ENCODE results near the gene TIPRL. TPM values are rescaled to one million over a fixed set of nuclear protein-coding genes. Genes with fewer than 3 reads are reported as not detected.

Gene TIPRL
- total RNA-seq, 2 experiments from 2014 or later: 41.4 to 52.1 TPM

- Mint-ChIP-seq H3K27ac (peak within 1 kb of the TSS; percentile 83), H3K9me3 (ENCODE audit: low read depth) (no peaks in the 10 kb centered on the region), H3K4me1 (peaks cover 51% of the 10 kb centered on the region), H3K27me3 (peaks cover 2% of the 10 kb centered on the region), H3K4me3 (peak within 1 kb of the TSS; percentile 91), H3K36me3 (peaks cover 24% of the 10 kb centered on the region)
- CTCF ChIA-PET: interaction anchor here (1.1 to 5.2 kb wide), 9 partner anchors 9 to 199 kb away, joined by 3 to 65 read pairs (median 6); partner anchors contain the start of gene TIPRL
- peak; percentile 96 for ATAC-seq
- peak; percentile 86 for DNase-seq
Observed at GRCh38 chr1:168225476-168226190, 46.9 kb downstream of the TIPRL start, which contains the start of gene SFT2D2. Gene SFT2D2 (plus strand): TSS chr1:168226004. CDS start chr1:168226080, 76 bp downstream.

GRCh38 chr1:168227620-168228019, 48.9 kb downstream of the TIPRL start:
- no peak for ATAC-seq
- Mint-ChIP-seq H3K4me3 (peak overlapping the region; percentile 91), H3K36me3 (peaks cover 39% of the 10 kb centered on the region), H3K27me3 (peaks cover 2% of the 10 kb centered on the region), H3K4me1 (peaks cover 57% of the 10 kb centered on the region), H3K9me3 (ENCODE audit: low read depth) (no peaks in the 10 kb centered on the region), H3K27ac (peak overlapping the region; percentile 83)
- CTCF ChIA-PET: interaction anchor here (0.7 to 5.2 kb wide), 6 partner anchors 7 to 1838 kb away, joined by 3 to 65 read pairs (median 8); partner anchors contain the start of gene TIPRL
- no peak for DNase-seq

GRCh38 chr1:168229893-168230292, 51.1 kb downstream of the TIPRL start:
- DNase-seq (no peak), ATAC-seq (no peak)
- CTCF ChIA-PET: no interaction called here
- Mint-ChIP-seq H3K4me1 (peaks cover 52% of the 10 kb centered on the region), H3K36me3 (peaks cover 57% of the 10 kb centered on the region), H3K9me3 (ENCODE audit: low read depth) (no peaks in the 10 kb centered on the region), H3K4me3 (no peak overlapping the region), H3K27ac (no peak overlapping the region), H3K27me3 (no peaks in the 10 kb centered on the region)

GRCh38 chr1:168230709-168231108, 51.9 kb downstream of the TIPRL start:
- no peak overlapping the region for H3K27ac Mint-ChIP-seq
- H3K4me1 Mint-ChIP-seq: peaks cover 54% of the 10 kb centered on the region
- no peak overlapping the region for H3K4me3 Mint-ChIP-seq
- CTCF ChIA-PET: no interaction called here
- H3K9me3 Mint-ChIP-seq (ENCODE audit: low read depth): no peaks in the 10 kb centered on the region
- ATAC-seq (no peak), DNase-seq (no peak)
- H3K27me3 Mint-ChIP-seq: no peaks in the 10 kb centered on the region
- H3K36me3 Mint-ChIP-seq: peaks cover 60% of the 10 kb centered on the region

- Mint-ChIP-seq H3K36me3 (peaks cover 70% of the 10 kb centered on the region), H3K27ac (peak overlapping the region; percentile 77), H3K4me3 (no peak overlapping the region), H3K9me3 (ENCODE audit: low read depth) (no peaks in the 10 kb centered on the region), H3K4me1 (peaks cover 52% of the 10 kb centered on the region), H3K27me3 (no peaks in the 10 kb centered on the region)
- DNase-seq (peak; percentile 73), ATAC-seq (peak; percentile 86)
- CTCF ChIA-PET: interaction anchor here (0.8 to 4.5 kb wide), 32 partner anchors 9 to 1114 kb away, joined by 3 to 65 read pairs (median 5); partner anchors contain the start of gene SFT2D2
Observed at GRCh38 chr1:168234846-168235547, 56.2 kb downstream of the TIPRL start.

- Mint-ChIP-seq H3K27me3 (no peaks in the 10 kb centered on the region), H3K27ac (peak overlapping the region; percentile 77), H3K36me3 (peaks cover 75% of the 10 kb centered on the region), H3K4me3 (no peak overlapping the region), H3K9me3 (ENCODE audit: low read depth) (no peaks in the 10 kb centered on the region), H3K4me1 (peaks cover 52% of the 10 kb centered on the region)
- DNase-seq (no peak), ATAC-seq (peak; percentile 45)
- CTCF ChIA-PET: interaction anchor here (0.8 to 4.5 kb wide), 29 partner anchors 8 to 1113 kb away, joined by 3 to 65 read pairs (median 5); partner anchors contain the start of gene SFT2D2
Observed at GRCh38 chr1:168235548-168235885, 56.8 kb downstream of the TIPRL start.

GRCh38 chr1:168235937-168236336, 57.2 kb downstream of the TIPRL start:
- H3K36me3 Mint-ChIP-seq: peaks cover 79% of the 10 kb centered on the region
- H3K27me3 Mint-ChIP-seq: no peaks in the 10 kb centered on the region
- H3K4me3 Mint-ChIP-seq: no peak overlapping the region
- peak overlapping the region; percentile 73 for H3K27ac Mint-ChIP-seq
- ATAC-seq (no peak), DNase-seq (no peak)
- CTCF ChIA-PET: interaction anchor here (0.8 to 4.5 kb wide), 28 partner anchors 8 to 1113 kb away, joined by 3 to 65 read pairs (median 5); partner anchors contain the start of gene SFT2D2
- H3K9me3 Mint-ChIP-seq (ENCODE audit: low read depth): no peaks in the 10 kb centered on the region
- peaks cover 50% of the 10 kb centered on the region for H3K4me1 Mint-ChIP-seq

- H3K4me1 Mint-ChIP-seq: peaks cover 51% of the 10 kb centered on the region
- CTCF ChIA-PET: interaction anchor here (0.5 to 4.5 kb wide), 4 partner anchors 11 to 105 kb away, joined by 3 to 50 read pairs (median 8); partner anchors contain the start of gene SFT2D2
- peak overlapping the region; percentile 2 for H3K4me3 Mint-ChIP-seq
- DNase-seq (peak; percentile 62), ATAC-seq (peak; percentile 79)
- H3K9me3 Mint-ChIP-seq (ENCODE audit: low read depth): no peaks in the 10 kb centered on the region
- H3K36me3 Mint-ChIP-seq: peaks cover 76% of the 10 kb centered on the region
- H3K27ac Mint-ChIP-seq: peak overlapping the region; percentile 73
- no peaks in the 10 kb centered on the region for H3K27me3 Mint-ChIP-seq
Observed at GRCh38 chr1:168236836-168237611, 58.3 kb downstream of the TIPRL start.

GRCh38 chr1:168243198-168243597, 64.4 kb downstream of the TIPRL start:
- Mint-ChIP-seq H3K27me3 (no peaks in the 10 kb centered on the region), H3K4me1 (peaks cover 46% of the 10 kb centered on the region), H3K4me3 (no peak overlapping the region), H3K9me3 (ENCODE audit: low read depth) (no peaks in the 10 kb centered on the region), H3K27ac (peak overlapping the region; percentile 83), H3K36me3 (peaks cover 80% of the 10 kb centered on the region)
- CTCF ChIA-PET: interaction anchor here (1.4 to 3.1 kb wide), 3 partner anchors 8 to 99 kb away, joined by 5 to 13 read pairs (median 9); partner anchors contain the start of gene SFT2D2
- DNase-seq (no peak), ATAC-seq (no peak)

GRCh38 chr1:168243636-168244212, 65.0 kb downstream of the TIPRL start:
- Mint-ChIP-seq H3K4me3 (peak overlapping the region; percentile 12), H3K9me3 (ENCODE audit: low read depth) (no peaks in the 10 kb centered on the region), H3K27me3 (no peaks in the 10 kb centered on the region), H3K36me3 (peaks cover 83% of the 10 kb centered on the region), H3K4me1 (peaks cover 45% of the 10 kb centered on the region), H3K27ac (peak overlapping the region; percentile 83)
- peak; percentile 76 for DNase-seq
- CTCF ChIA-PET: interaction anchor here (0.7 to 3.1 kb wide), 4 partner anchors 8 to 455 kb away, joined by 4 to 13 read pairs (median 7); partner anchors contain the start of gene SFT2D2
- ATAC-seq: peak; percentile 69

- H3K27me3 Mint-ChIP-seq: no peaks in the 10 kb centered on the region
- H3K9me3 Mint-ChIP-seq (ENCODE audit: low read depth): no peaks in the 10 kb centered on the region
- DNase-seq (no peak), ATAC-seq (no peak)
- peaks cover 84% of the 10 kb centered on the region for H3K36me3 Mint-ChIP-seq
- H3K4me3 Mint-ChIP-seq: no peak overlapping the region
- H3K4me1 Mint-ChIP-seq: peaks cover 46% of the 10 kb centered on the region
- H3K27ac Mint-ChIP-seq: peak overlapping the region; percentile 3
- CTCF ChIA-PET: interaction anchor here (1.0 to 1.7 kb wide), 3 partner anchors 11 to 77 kb away, joined by 3 to 5 read pairs (median 5); no protein-coding TSS in a partner anchor
Observed at GRCh38 chr1:168245042-168245441, 66.3 kb downstream of the TIPRL start.

- CTCF ChIA-PET: interaction anchor here (1.1 to 1.7 kb wide), 4 partner anchors 11 to 67 kb away, joined by 3 to 6 read pairs (median 6); no protein-coding TSS in a partner anchor
- ATAC-seq (no peak), DNase-seq (no peak)
- no peaks in the 10 kb centered on the region for H3K9me3 Mint-ChIP-seq (ENCODE audit: low read depth)
- H3K27me3 Mint-ChIP-seq: no peaks in the 10 kb centered on the region
- peaks cover 49% of the 10 kb centered on the region for H3K4me1 Mint-ChIP-seq
- H3K4me3 Mint-ChIP-seq: no peak overlapping the region
- H3K36me3 Mint-ChIP-seq: peaks cover 85% of the 10 kb centered on the region
- no peak overlapping the region for H3K27ac Mint-ChIP-seq
Observed at GRCh38 chr1:168246506-168246905, 67.7 kb downstream of the TIPRL start.

Data from activated CD8-positive, alpha-beta memory T cell treated with anti-CD3 and anti-CD28 coated beads, Interleukin-2, amount 10 ng/mL, durations not matched to agents 7 days and 5 days (primary cell).